Endodermal cell (in vitro differentiated cells): ENCODE results near the gene NFATC1. TPM values are rescaled to one million over a fixed set of nuclear protein-coding genes. Genes with fewer than 3 reads are reported as not detected.
A peak's percentile ranks its signal among the peaks of the same experiment; 100 is the strongest.
"Not testable (repeated sequence)": the region's sequence is repeated elsewhere in the genome, so short reads cannot be mapped to it uniquely, and the experiment has no call there.

Experiments used
- DNase-seq: peaks from one replicate; pipeline ENCODE4 v3.0.0-alpha.2; 2017
- H3K27ac ChIP-seq: 2 replicates; pipeline ENCODE4 v1.5.1; 2013; ENCODE audit warnings: mild to moderate bottlenecking, low read depth, low read length, moderate library complexity
- H3K27me3 ChIP-seq: 2 replicates; pipeline ENCODE4 v1.6.1; 2013; ENCODE audit warnings: mild to moderate bottlenecking, low read length, moderate library complexity; ENCODE audit not compliant: insufficient read depth, control insufficient read depth, poor library complexity, severe bottlenecking
- H3K36me3 ChIP-seq: 2 replicates; pipeline ENCODE4 v1.7.0; 2013; ENCODE audit warnings: mild to moderate bottlenecking, low read length, moderate library complexity; ENCODE audit not compliant: control insufficient read depth, insufficient read depth
- H3K4me1 ChIP-seq: one replicate; pipeline ENCODE4 v1.7.0; 2013; ENCODE audit warnings: low read length; ENCODE audit not compliant: control insufficient read depth, insufficient read depth
- H3K4me3 ChIP-seq: 2 replicates; pipeline ENCODE4 v1.5.1; 2013; ENCODE audit warnings: mild to moderate bottlenecking, low read length, moderate library complexity
- H3K9ac ChIP-seq: 2 replicates; pipeline ENCODE4 v1.6.1; 2013; ENCODE audit warnings: mild to moderate bottlenecking, low read length, moderate library complexity; ENCODE audit not compliant: poor library complexity, severe bottlenecking; ENCODE audit errors: extremely low read depth
- H3K9me3 ChIP-seq: 2 replicates; pipeline ENCODE4 v1.6.1; 2013; ENCODE audit warnings: mild to moderate bottlenecking, low read length, moderate library complexity; ENCODE audit not compliant: control insufficient read depth
- H3K27ac Mint-ChIP-seq: 2 replicates; pipeline ENCODE4 v1.8.0; 2020; ENCODE audit warnings: mixed read lengths
- H3K27me3 Mint-ChIP-seq: 2 replicates; pipeline ENCODE4 v1.8.0; 2021; ENCODE audit warnings: mild to moderate bottlenecking, mixed read lengths; ENCODE audit not compliant: insufficient read depth
- H3K36me3 Mint-ChIP-seq: 2 replicates; pipeline ENCODE4 v1.8.0; 2020; ENCODE audit warnings: low read depth, mixed read lengths
- H3K4me1 Mint-ChIP-seq: 2 replicates; pipeline ENCODE4 v1.8.0; 2020; ENCODE audit warnings: mixed read lengths
- H3K4me3 Mint-ChIP-seq: 2 replicates; pipeline ENCODE4 v1.8.0; 2020; ENCODE audit warnings: mild to moderate bottlenecking, moderate library complexity, mixed read lengths
- H3K9me3 Mint-ChIP-seq: 2 replicates; pipeline ENCODE4 v1.8.0; 2020; ENCODE audit warnings: mild to moderate bottlenecking, mixed read lengths
- CTCF ChIP-seq: fragments of 200-600 bp; sonication (generic); conservative IDR thresholded peaks from 2 replicates; pipeline ENCODE4 v1.5.0; 2021; ENCODE audit warnings: antibody characterized with exemption, mild to moderate bottlenecking
- WGBS, 2 experiments: methylation state at CpG; one replicate each; pipeline versions ENCODE4 v1.1.5 to v1.1.7; 2013; ENCODE audit warnings: missing lambda C conversion rate in 2 of 2, mixed read lengths in 1 of 2; ENCODE audit not compliant: insufficient coverage in 1 of 2, insufficient read length in 1 of 2; 5-methylcytosine and 5-hydroxymethylcytosine counted together
- total RNA-seq, 2 donors: library from RNA; stranded (reverse); fragmentation: NEBNext Ultra II Directional in 1 of 2; extraction: Animal tissue kit (Norgen Biotek cat#: 25700) in 1 of 2; gene quantifications; 2 replicates in 1 of 2; 3 replicates in 1 of 2; pipeline ENCODE4 v1.2.1, GENCODE V29; 2021

NFATC1 gene
- total RNA-seq, 2 donors from 2014 or later, result 23.4 to 32.5 TPM

GRCh38 chr18:79503406-79503805 lies 107.7 kb downstream of the NFATC1 start:
- no peak overlapping the region for H3K27ac Mint-ChIP-seq
- no peak overlapping the region for H3K9ac ChIP-seq
- WGBS, 2 experiments, result 94 to 100% methylated on average over 5 to 11 of the region's 11 CpGs
- H3K4me3 ChIP-seq, result no peak overlapping the region
- no peak overlapping the region for H3K27ac ChIP-seq
- TF ChIP-seq CTCF, result no peak
- no peaks in the 10 kb centered on the region for H3K27me3 Mint-ChIP-seq
- H3K4me1 ChIP-seq, result peaks cover 13% of the 10 kb centered on the region
- DNase-seq, result peak; percentile 30
- H3K27me3 ChIP-seq, result no peaks in the 10 kb centered on the region
- H3K36me3 Mint-ChIP-seq, result peaks cover 14% of the 10 kb centered on the region
- H3K36me3 ChIP-seq, result no peaks in the 10 kb centered on the region
- peaks cover 27% of the 10 kb centered on the region for H3K9me3 ChIP-seq
- H3K4me1 Mint-ChIP-seq, result peaks cover 18% of the 10 kb centered on the region
- H3K9me3 Mint-ChIP-seq, result peaks cover 29% of the 10 kb centered on the region
- H3K4me3 Mint-ChIP-seq, result no peak overlapping the region

GRCh38 chr18:79504034-79504433 lies 108.3 kb downstream of the NFATC1 start:
- no peak overlapping the region for H3K27ac Mint-ChIP-seq
- H3K36me3 Mint-ChIP-seq, result peaks cover 8% of the 10 kb centered on the region
- H3K4me3 Mint-ChIP-seq, result no peak overlapping the region
- no peak for TF ChIP-seq CTCF
- Histone ChIP-seq H3K4me1 (peaks cover 13% of the 10 kb centered on the region), H3K27ac (no peak overlapping the region), H3K4me3 (no peak overlapping the region), H3K9me3 (peaks cover 21% of the 10 kb centered on the region), H3K27me3 (no peaks in the 10 kb centered on the region), H3K9ac (no peak overlapping the region), H3K36me3 (no peaks in the 10 kb centered on the region)
- peaks cover 23% of the 10 kb centered on the region for H3K9me3 Mint-ChIP-seq
- WGBS, 2 experiments, result 91 to 94% methylated on average over 11 to 12 of the region's 12 CpGs
- no peaks in the 10 kb centered on the region for H3K27me3 Mint-ChIP-seq
- DNase-seq, result peak; percentile 17
- peaks cover 20% of the 10 kb centered on the region for H3K4me1 Mint-ChIP-seq

- H3K4me3 ChIP-seq, H3K36me3 Mint-ChIP-seq, H3K9ac ChIP-seq, H3K36me3 ChIP-seq, H3K27me3 ChIP-seq, H3K4me3 Mint-ChIP-seq, DNase-seq, H3K27me3 Mint-ChIP-seq, H3K27ac Mint-ChIP-seq, H3K27ac ChIP-seq: not testable (repeated sequence)
- peaks cover 17% of the 10 kb centered on the region for H3K9me3 ChIP-seq
- 92 to 95% methylated on average over 3 to 5 of the region's 6 CpGs for WGBS, 2 experiments
- H3K4me1 ChIP-seq, result peaks cover 13% of the 10 kb centered on the region
- H3K4me1 Mint-ChIP-seq, result peaks cover 20% of the 10 kb centered on the region
- peaks cover 18% of the 10 kb centered on the region for H3K9me3 Mint-ChIP-seq
Measured at GRCh38 chr18:79504495-79504894, 108.8 kb downstream of the NFATC1 start.

- not testable (repeated sequence) for H3K36me3 Mint-ChIP-seq, H3K9me3 ChIP-seq, H3K27me3 ChIP-seq, H3K27ac ChIP-seq, H3K36me3 ChIP-seq, H3K9ac ChIP-seq, DNase-seq, H3K27ac Mint-ChIP-seq, H3K4me3 ChIP-seq, H3K27me3 Mint-ChIP-seq, H3K9me3 Mint-ChIP-seq, H3K4me3 Mint-ChIP-seq
- peaks cover 13% of the 10 kb centered on the region for H3K4me1 ChIP-seq
- H3K4me1 Mint-ChIP-seq, result peaks cover 20% of the 10 kb centered on the region
- 86 to 100% methylated on average over 1 to 2 of the region's 3 CpGs for WGBS, 2 experiments
Measured at GRCh38 chr18:79505465-79505864, 109.7 kb downstream of the NFATC1 start.
